ENCODE results near the gene GANC.
"Not testable (repeated sequence)": the region's sequence is repeated elsewhere in the genome, so short reads cannot be mapped to it uniquely, and the experiment has no call there.

Gene GANC
- total RNA-seq: 34.3 reads per million, percentile 59 among the genes with 10 or more reads in this experiment

- peak; percentile 94 for DNase-seq
Observed at GRCh38 chr15:42272939-42273899, at the start of gene GANC, which contains the start of gene TMEM87A. TSS of gene GANC (plus strand) at chr15:42273201. CDS start at chr15:42274482, 1,281 bp downstream. TSS of gene TMEM87A (minus strand) at chr15:42273433. CDS start at chr15:42273398, 35 bp downstream.

- DNase-seq: no peak
Observed at GRCh38 chr15:42226648-42227047, 46.4 kb upstream of the GANC start.

- DNase-seq: no peak
Observed at GRCh38 chr15:42228036-42228435, 45.0 kb upstream of the GANC start.

GRCh38 chr15:42228981-42229380, 44.0 kb upstream of the GANC start:
- DNase-seq: not testable (repeated sequence)

GRCh38 chr15:42231088-42231487, 41.9 kb upstream of the GANC start:
- DNase-seq: no peak

GRCh38 chr15:42232606-42233005, 40.4 kb upstream of the GANC start:
- DNase-seq: no peak

GRCh38 chr15:42233107-42233506, 39.9 kb upstream of the GANC start:
- no peak for DNase-seq

- DNase-seq: no peak
Observed at GRCh38 chr15:42239528-42240182, 33.3 kb upstream of the GANC start.

- no peak for DNase-seq
Observed at GRCh38 chr15:42240823-42241222, 32.2 kb upstream of the GANC start.

- DNase-seq: no peak
Observed at GRCh38 chr15:42253300-42253699, 19.7 kb upstream of the GANC start.

- DNase-seq: no peak
Observed at GRCh38 chr15:42264795-42265194, 8.2 kb upstream of the GANC start.

- DNase-seq: no peak
Observed at GRCh38 chr15:42267286-42267685, 5.7 kb upstream of the GANC start.

GRCh38 chr15:42270551-42270950, 2.5 kb upstream of the GANC start:
- DNase-seq: no peak

GRCh38 chr15:42270996-42271395, 2.0 kb upstream of the GANC start:
- no peak for DNase-seq

- DNase-seq: peak; percentile 34
Observed at GRCh38 chr15:42273900-42274701, 1.1 kb downstream of the GANC start.

GRCh38 chr15:42274702-42274989, 1.6 kb downstream of the GANC start:
- DNase-seq: no peak

- DNase-seq: no peak
Observed at GRCh38 chr15:42275780-42276391, 2.9 kb downstream of the GANC start.

GRCh38 chr15:42276762-42277161, 3.8 kb downstream of the GANC start:
- DNase-seq: no peak

- no peak for DNase-seq
Observed at GRCh38 chr15:42279234-42279723, 6.3 kb downstream of the GANC start.

GRCh38 chr15:42282344-42282743, 9.3 kb downstream of the GANC start:
- no peak for DNase-seq

GRCh38 chr15:42282926-42283325, 9.9 kb downstream of the GANC start:
- no peak for DNase-seq

GRCh38 chr15:42283671-42284070, 10.7 kb downstream of the GANC start:
- DNase-seq: no peak

GRCh38 chr15:42284551-42284950, 11.6 kb downstream of the GANC start:
- no peak for DNase-seq
